Activated CD8-positive, alpha-beta memory T cell treated with anti-CD3 and anti-CD28 coated beads, Interleukin-2, amount 10 ng/mL, durations not matched to agents 7 days and 5 days (primary cell): ENCODE data around the gene PAK2. TPM values are rescaled to one million over a fixed set of nuclear protein-coding genes. Genes with fewer than 3 reads are reported as not detected.

Experiments used
- ATAC-seq: fragments of 150-1000 bp; cut with Tn5 transposase; one replicate; pipeline ENCODE4 v1.10.0; 2021; ENCODE audit warnings: moderate library complexity
- CTCF ChIA-PET: fragments of 350-600 bp; sonication (Branson Sonifier 250); formaldehyde crosslinking; loops from one replicate; lab custom pipeline; 2021; ENCODE audit warnings: antibody characterized with exemption; lab: Charles Lee
- DNase-seq: peaks from one replicate; pipeline ENCODE4 v3.0.0-alpha.2; 2020
- H3K27ac Mint-ChIP-seq: one replicate; pipeline ENCODE4 v1.8.0; 2021; ENCODE audit warnings: mild to moderate bottlenecking, mixed read lengths
- H3K27me3 Mint-ChIP-seq: one replicate; pipeline ENCODE4 v1.8.0; 2021; ENCODE audit warnings: mixed read lengths
- H3K36me3 Mint-ChIP-seq: one replicate; pipeline ENCODE4 v1.8.0; 2021; ENCODE audit warnings: mild to moderate bottlenecking, mixed read lengths
- H3K4me1 Mint-ChIP-seq: one replicate; pipeline ENCODE4 v1.8.0; 2021; ENCODE audit warnings: mixed read lengths
- H3K4me3 Mint-ChIP-seq: one replicate; pipeline ENCODE4 v1.8.0; 2021; ENCODE audit warnings: mild to moderate bottlenecking, moderate library complexity, mixed read lengths
- H3K9me3 Mint-ChIP-seq: one replicate; pipeline ENCODE4 v1.8.0; 2022; ENCODE audit warnings: low read depth, mixed read lengths
- total RNA-seq, 2 experiments: library from RNA; stranded (reverse); gene quantifications; one replicate each; pipeline ENCODE4 v1.2.3, GENCODE V29; 2021

Gene PAK2
- 100 to 1,000 TPM in 1 of 2 experiments, 10 to 100 TPM in 1; 86.4 to 118 TPM for total RNA-seq

DNA sequence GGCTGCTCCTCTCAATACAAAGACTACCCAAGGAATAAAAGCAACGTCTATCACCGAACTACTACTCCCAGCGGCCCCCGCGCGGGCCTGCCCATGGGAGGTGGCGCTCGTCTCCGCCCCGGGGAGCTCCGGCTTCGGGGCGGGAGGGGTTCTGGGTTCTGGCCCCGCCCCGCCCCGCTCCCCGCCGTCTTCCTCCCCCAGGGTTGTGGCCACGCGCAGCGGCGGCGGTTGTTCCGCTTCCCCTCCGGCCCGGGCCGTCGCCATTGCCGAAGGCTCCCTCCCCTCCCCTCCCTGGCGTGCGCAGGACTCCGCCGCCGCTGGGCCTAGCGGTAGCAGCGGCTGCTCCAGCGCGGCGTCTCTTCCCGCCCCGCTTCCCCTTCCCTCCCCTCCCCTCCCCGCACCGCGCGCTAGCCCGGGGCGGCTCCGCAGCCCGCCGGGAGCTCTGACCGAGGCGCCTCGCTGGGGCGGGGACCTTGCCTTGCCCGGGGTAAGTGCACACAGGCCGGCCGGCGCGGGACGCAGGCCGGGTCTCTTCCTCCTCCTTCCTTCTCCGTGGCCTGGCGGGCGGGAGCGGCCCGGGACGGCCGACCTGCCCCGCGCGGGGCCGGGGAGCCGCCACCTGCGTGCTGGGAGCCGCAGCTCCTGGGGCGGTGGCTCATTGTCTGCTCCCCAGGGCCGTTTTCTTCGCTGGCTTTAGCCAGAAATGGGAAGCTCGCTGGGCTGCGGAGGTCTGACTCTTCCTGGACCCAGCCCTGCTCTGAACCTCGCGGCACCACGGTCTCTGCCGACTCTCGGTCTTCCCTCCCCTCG, at the start of gene PAK2:
TSS of gene PAK2 (plus strand) at position 187 of the 810 bp plus-strand sequence. CDS start 42,790 bp downstream, outside the sequence.
- Mint-ChIP-seq H3K27ac (peak within 1 kb of the TSS; percentile 99), H3K4me1 (peaks cover 30% of the 10 kb centered on the region), H3K27me3 (no peaks in the 10 kb centered on the region), H3K36me3 (peaks cover 31% of the 10 kb centered on the region), H3K4me3 (peak within 1 kb of the TSS; percentile 99), H3K9me3 (no peaks in the 10 kb centered on the region)
- ATAC-seq (peak; percentile 93), DNase-seq (peak; percentile 92)
- CTCF ChIA-PET = interaction anchor here (0.8 to 1.6 kb wide), 8 partner anchors 20 to 230 kb away, joined by 3 to 6 read pairs (median 4); partner anchors contain the start of genes CEP19, PIGX and SENP5

DNA sequence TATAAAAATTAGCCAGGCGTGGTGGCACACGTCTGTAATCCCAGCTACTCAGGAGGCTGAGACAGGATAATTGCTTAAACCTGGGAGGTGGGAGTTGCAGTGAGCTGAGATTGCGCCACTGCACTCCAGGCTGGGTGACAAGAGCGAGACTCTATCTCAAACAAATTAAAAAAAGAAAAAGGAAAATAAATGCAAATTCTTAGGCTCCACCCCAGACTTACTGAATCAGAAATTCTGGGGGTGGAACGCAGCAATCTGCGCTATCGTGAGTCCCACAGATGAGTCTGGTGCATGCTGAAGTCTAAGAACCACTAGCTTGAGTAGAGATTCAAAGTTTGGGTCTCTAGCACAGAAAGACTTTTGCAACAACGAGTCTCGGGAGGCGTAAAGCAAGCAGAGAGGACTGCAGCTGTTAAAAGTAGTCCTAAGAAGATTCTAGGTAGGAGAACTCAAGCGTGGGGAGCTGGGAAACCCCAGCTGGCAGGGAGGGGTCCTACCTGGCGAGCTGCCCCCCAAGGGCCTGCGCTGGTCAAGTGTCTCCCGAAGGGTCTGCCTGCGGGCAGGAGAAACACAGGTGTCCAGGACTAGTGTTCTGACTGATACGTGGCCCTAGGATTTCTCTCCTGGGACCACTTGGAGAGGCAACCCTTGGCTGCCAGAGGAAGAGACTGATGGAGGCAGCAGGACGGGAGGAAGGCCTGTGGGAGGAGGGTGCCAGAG, 49.6 kb upstream of the PAK2 start:
- H3K4me3 Mint-ChIP-seq = no peak overlapping the region
- DNase-seq = no peak
- no peak overlapping the region for H3K27ac Mint-ChIP-seq
- ATAC-seq = no peak
- H3K9me3 Mint-ChIP-seq = no peaks in the 10 kb centered on the region
- H3K4me1 Mint-ChIP-seq = peaks cover 11% of the 10 kb centered on the region
- CTCF ChIA-PET = interaction anchor here (1.2 to 9.0 kb wide), 2 partner anchors 83 to 161 kb away, joined by 4 to 219 read pairs; no protein-coding TSS in a partner anchor
- no peaks in the 10 kb centered on the region for H3K27me3 Mint-ChIP-seq
- no peaks in the 10 kb centered on the region for H3K36me3 Mint-ChIP-seq

GRCh38 chr3:196691386-196691785, 48.3 kb upstream of the PAK2 start:
- H3K4me3 Mint-ChIP-seq = no peak overlapping the region
- H3K36me3 Mint-ChIP-seq = no peaks in the 10 kb centered on the region
- ATAC-seq (no peak), DNase-seq (no peak)
- H3K9me3 Mint-ChIP-seq = peaks cover 2% of the 10 kb centered on the region
- no peak overlapping the region for H3K27ac Mint-ChIP-seq
- CTCF ChIA-PET = interaction anchor here (1.2 to 9.0 kb wide), 2 partner anchors 84 to 163 kb away, joined by 4 to 219 read pairs; no protein-coding TSS in a partner anchor
- peaks cover 7% of the 10 kb centered on the region for H3K4me1 Mint-ChIP-seq
- no peaks in the 10 kb centered on the region for H3K27me3 Mint-ChIP-seq

GRCh38 chr3:196694202-196694638, 45.4 kb upstream of the PAK2 start:
- peak; percentile 48 for DNase-seq
- H3K27ac Mint-ChIP-seq = no peak overlapping the region

GRCh38 chr3:196694941-196695848, 44.5 kb upstream of the PAK2 start:
- DNase-seq = no peak
- H3K4me1 Mint-ChIP-seq = peaks cover 4% of the 10 kb centered on the region

More at GRCh38 chr3:196694202-196694638, 45.4 kb upstream of the PAK2 start:
- H3K9me3 Mint-ChIP-seq = peaks cover 2% of the 10 kb centered on the region
- ATAC-seq = peak; percentile 79
- CTCF ChIA-PET = interaction anchor here (0.6 to 2.0 kb wide), 8 partner anchors 10 to 165 kb away, joined by 3 to 17 read pairs (median 4); partner anchors contain the start of genes CEP19 and PIGX
- peaks cover 4% of the 10 kb centered on the region for H3K4me1 Mint-ChIP-seq
- H3K27me3 Mint-ChIP-seq = no peaks in the 10 kb centered on the region
- H3K4me3 Mint-ChIP-seq = no peak overlapping the region
- no peaks in the 10 kb centered on the region for H3K36me3 Mint-ChIP-seq

DNA sequence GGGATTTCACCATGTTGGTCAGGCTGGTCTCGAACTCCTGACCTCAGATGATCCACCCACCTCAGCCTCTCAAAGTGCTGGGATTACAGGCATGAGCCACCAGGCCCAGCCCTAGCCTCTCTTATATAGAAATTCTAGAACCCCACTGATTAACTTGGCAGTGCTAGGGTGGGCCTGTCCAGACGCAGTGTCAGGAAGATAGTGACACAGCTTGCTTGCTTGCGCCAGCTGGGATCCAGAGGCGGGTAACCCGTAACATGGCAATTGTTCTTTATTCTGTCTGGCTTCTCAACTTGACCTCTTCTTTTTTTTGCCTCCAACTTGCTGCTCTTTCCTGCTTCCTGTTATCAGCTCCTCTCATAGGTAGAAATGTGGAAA, 43.8 kb upstream of the PAK2 start:
- DNase-seq (no peak), ATAC-seq (no peak)
- Mint-ChIP-seq H3K4me3 (no peak overlapping the region), H3K27me3 (no peaks in the 10 kb centered on the region), H3K9me3 (peaks cover 2% of the 10 kb centered on the region), H3K27ac (no peak overlapping the region), H3K36me3 (no peaks in the 10 kb centered on the region), H3K4me1 (peaks cover 4% of the 10 kb centered on the region)
- CTCF ChIA-PET = interaction anchor here (0.6 to 1.9 kb wide), 2 partner anchors 16 to 86 kb away, joined by 3 to 5 read pairs; partner anchors contain the start of genes CEP19 and PIGX

More at GRCh38 chr3:196694941-196695848, 44.5 kb upstream of the PAK2 start:
- no peak overlapping the region for H3K27ac Mint-ChIP-seq
- ATAC-seq = peak; percentile 18
- no peak overlapping the region for H3K4me3 Mint-ChIP-seq
- H3K36me3 Mint-ChIP-seq = no peaks in the 10 kb centered on the region
- no peaks in the 10 kb centered on the region for H3K27me3 Mint-ChIP-seq
- peaks cover 2% of the 10 kb centered on the region for H3K9me3 Mint-ChIP-seq
- CTCF ChIA-PET = interaction anchor here (0.6 to 1.9 kb wide), 2 partner anchors 16 to 86 kb away, joined by 3 to 5 read pairs; partner anchors contain the start of genes CEP19 and PIGX

DNA sequence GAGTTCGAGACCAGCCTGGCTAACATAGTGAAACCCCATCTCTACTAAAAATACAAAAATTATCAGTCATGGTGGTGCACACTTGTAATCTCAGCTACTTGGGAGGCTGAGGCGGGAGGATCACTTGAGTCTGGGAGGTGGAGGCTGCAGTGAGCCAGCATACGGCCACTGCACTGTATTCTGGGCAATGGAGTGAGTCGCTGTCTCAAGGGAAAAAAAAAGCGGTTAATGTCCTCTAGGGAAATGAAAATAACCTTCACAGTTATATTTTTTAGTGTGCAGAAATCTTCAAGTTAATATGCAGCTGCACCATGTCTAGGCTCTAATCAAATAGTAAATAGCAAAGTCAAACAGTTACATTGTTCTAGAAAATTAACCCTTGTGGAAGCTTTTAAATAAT, 42.4 kb upstream of the PAK2 start:
- Mint-ChIP-seq H3K4me3 (no peak overlapping the region), H3K9me3 (peaks cover 2% of the 10 kb centered on the region), H3K36me3 (no peaks in the 10 kb centered on the region), H3K4me1 (peaks cover 4% of the 10 kb centered on the region), H3K27ac (no peak overlapping the region), H3K27me3 (no peaks in the 10 kb centered on the region)
- CTCF ChIA-PET = interaction anchor here (1.0 kb wide), 1 partner anchor 13 kb away, joined by 3 read pairs; no protein-coding TSS in a partner anchor
- DNase-seq (no peak), ATAC-seq (no peak)

GRCh38 chr3:196699749-196700148, 39.9 kb upstream of the PAK2 start:
- Mint-ChIP-seq H3K9me3 (peaks cover 2% of the 10 kb centered on the region), H3K4me3 (no peak overlapping the region), H3K27me3 (no peaks in the 10 kb centered on the region), H3K4me1 (no peaks in the 10 kb centered on the region), H3K36me3 (no peaks in the 10 kb centered on the region), H3K27ac (no peak overlapping the region)
- CTCF ChIA-PET = no interaction called here
- DNase-seq = no peak
- no peak for ATAC-seq

DNA sequence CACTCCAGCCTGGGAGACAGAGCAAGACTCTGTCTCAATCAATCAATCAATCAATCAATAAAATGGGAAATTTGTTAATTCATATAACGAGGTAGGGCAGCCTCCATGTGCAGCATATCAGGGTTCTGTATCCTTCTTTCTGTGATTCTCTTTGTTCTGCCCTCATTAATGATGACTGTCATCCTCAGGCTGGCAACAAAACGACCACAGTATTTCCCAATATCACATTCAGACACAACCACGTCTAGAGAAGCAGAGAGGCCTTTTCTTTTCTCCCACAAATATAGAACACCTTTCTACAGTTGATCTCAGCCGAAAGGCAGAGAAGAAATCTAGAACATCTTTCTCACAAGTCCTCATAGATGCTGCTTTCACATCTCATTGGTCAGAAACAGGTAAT, 38.9 kb upstream of the PAK2 start:
- Mint-ChIP-seq H3K36me3 (no peaks in the 10 kb centered on the region), H3K9me3 (peaks cover 2% of the 10 kb centered on the region), H3K27me3 (no peaks in the 10 kb centered on the region), H3K4me1 (no peaks in the 10 kb centered on the region), H3K27ac (no peak overlapping the region), H3K4me3 (no peak overlapping the region)
- ATAC-seq = no peak
- CTCF ChIA-PET = no interaction called here
- DNase-seq = no peak

- no peaks in the 10 kb centered on the region for H3K27me3 Mint-ChIP-seq
- CTCF ChIA-PET = interaction anchor here (0.6 kb wide), 1 partner anchor 25 kb away, joined by 3 read pairs; no protein-coding TSS in a partner anchor
- ATAC-seq = no peak
- peaks cover 12% of the 10 kb centered on the region for H3K4me1 Mint-ChIP-seq
- DNase-seq = no peak
- H3K9me3 Mint-ChIP-seq = no peaks in the 10 kb centered on the region
- no peak overlapping the region for H3K4me3 Mint-ChIP-seq
- no peak overlapping the region for H3K27ac Mint-ChIP-seq
- peaks cover 2% of the 10 kb centered on the region for H3K36me3 Mint-ChIP-seq
Observed at GRCh38 chr3:196706327-196706726, 33.3 kb upstream of the PAK2 start.

GRCh38 chr3:196706731-196707130, 32.9 kb upstream of the PAK2 start:
- CTCF ChIA-PET = interaction anchor here (0.6 to 1.1 kb wide), 4 partner anchors 12 to 97 kb away, joined by 3 to 4 read pairs (median 3); no protein-coding TSS in a partner anchor
- Mint-ChIP-seq H3K4me3 (no peak overlapping the region), H3K27ac (no peak overlapping the region), H3K36me3 (peaks cover 2% of the 10 kb centered on the region), H3K27me3 (no peaks in the 10 kb centered on the region), H3K9me3 (no peaks in the 10 kb centered on the region), H3K4me1 (peaks cover 16% of the 10 kb centered on the region)
- DNase-seq (no peak), ATAC-seq (no peak)

- Mint-ChIP-seq H3K27ac (no peak overlapping the region), H3K27me3 (no peaks in the 10 kb centered on the region), H3K36me3 (peaks cover 2% of the 10 kb centered on the region), H3K9me3 (no peaks in the 10 kb centered on the region), H3K4me3 (no peak overlapping the region), H3K4me1 (peaks cover 17% of the 10 kb centered on the region)
- DNase-seq (no peak), ATAC-seq (no peak)
- CTCF ChIA-PET = interaction anchor here (0.5 to 1.3 kb wide), 6 partner anchors 11 to 262 kb away, joined by 3 to 4 read pairs (median 3); no protein-coding TSS in a partner anchor
Observed at GRCh38 chr3:196707566-196707965, 32.1 kb upstream of the PAK2 start.
